ENCODE results near the gene KLRC2.

The KLRC2 gene

DNA sequence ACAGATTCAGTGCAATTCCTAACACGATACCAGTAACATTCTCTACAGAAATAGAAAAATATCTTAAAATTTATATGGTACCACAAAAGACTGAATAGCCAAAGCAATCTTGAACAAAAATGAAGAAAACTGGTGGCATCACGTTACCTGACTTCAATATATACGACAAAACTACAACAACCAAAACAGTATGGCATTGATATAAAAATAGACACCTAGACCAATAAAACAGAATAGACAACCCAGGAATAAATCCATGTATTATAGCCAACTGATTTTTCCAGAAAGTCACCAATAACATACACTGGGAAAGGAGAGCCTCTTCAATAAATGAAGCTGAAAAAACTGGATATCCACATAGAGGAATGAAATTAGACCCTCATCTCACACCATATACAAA, 51.6 kb downstream of the KLRC2 start:
- DNase-seq: no peak
- in situ Hi-C loops (cut with MboI; ENCODE audit: low pct_unique_long_range_greater_than_20kb, low sequenced_read_pairs): no loop called here

DNA sequence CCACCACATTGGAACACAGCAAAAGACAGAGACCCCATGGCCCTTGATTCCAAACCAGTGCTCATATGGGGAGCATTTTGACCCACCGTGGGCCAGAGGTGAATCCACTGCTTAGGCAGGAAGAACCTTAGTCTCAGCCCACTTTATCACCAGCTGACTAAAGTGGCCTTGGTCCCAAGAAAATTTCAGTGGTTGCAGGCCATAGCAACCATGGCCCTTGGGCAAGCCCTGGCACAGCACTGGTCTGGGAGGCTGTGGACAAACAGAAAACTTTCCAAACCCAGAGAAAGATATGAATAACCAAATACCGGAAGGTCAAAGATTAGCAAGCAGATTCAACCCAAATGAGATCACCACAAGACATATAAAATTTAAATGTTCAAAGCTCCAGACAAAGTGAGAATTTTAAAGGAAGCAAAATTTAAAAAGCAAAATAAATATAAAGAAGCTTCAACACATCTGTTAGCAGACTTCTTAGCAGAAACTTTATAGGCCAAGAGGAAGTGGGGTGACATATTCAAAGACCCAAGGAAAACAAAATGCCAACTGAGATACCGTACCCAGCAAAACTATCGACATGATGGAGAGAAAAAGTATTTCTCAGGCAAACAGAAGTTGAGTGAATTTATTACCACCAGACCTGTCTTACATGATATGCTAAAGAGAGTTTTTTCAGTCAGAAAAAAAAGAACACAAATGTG, 53.7 kb downstream of the KLRC2 start:
- in situ Hi-C loops (cut with MboI; ENCODE audit: low pct_unique_long_range_greater_than_20kb, low sequenced_read_pairs): no loop called here
- DNase-seq: no peak
